Jurkat, Clone E6-1 (cell line): Measurements from ENCODE around the gene ZNF415.

ENCODE experiments used
- DNase-seq: peaks from one replicate; pipeline ENCODE4 v3.0.0-alpha.2; 2011; ENCODE audit warnings: low read depth, low spot score
- H3K4me3 ChIP-seq: 2 replicates; pipeline ENCODE4 v1.5.1; 2011; ENCODE audit warnings: mild to moderate bottlenecking, low read length, control low read depth, moderate library complexity

Gene ZNF415

DNA sequence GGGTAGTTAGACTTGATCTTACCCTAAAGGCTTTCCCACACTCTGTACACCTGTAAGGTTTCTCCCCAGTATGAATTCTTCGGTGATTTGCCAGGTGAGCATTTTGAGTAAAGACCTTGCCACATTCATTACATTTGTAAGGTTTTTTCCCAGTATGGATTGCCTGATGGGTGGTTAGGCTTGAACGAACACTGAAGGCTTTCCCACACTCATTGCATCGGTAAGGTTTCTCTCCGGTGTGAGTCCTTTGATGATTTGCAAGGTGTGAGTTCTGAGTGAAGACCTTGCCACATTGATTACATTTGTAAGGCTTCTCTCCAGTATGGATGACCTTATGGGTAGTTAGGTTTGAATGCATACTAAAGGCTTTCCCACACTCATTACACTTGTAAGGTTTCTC lies 64.5 kb downstream of the ZNF415 start:
- H3K4me3 ChIP-seq: no peak overlapping the region
- no peak for DNase-seq

DNA sequence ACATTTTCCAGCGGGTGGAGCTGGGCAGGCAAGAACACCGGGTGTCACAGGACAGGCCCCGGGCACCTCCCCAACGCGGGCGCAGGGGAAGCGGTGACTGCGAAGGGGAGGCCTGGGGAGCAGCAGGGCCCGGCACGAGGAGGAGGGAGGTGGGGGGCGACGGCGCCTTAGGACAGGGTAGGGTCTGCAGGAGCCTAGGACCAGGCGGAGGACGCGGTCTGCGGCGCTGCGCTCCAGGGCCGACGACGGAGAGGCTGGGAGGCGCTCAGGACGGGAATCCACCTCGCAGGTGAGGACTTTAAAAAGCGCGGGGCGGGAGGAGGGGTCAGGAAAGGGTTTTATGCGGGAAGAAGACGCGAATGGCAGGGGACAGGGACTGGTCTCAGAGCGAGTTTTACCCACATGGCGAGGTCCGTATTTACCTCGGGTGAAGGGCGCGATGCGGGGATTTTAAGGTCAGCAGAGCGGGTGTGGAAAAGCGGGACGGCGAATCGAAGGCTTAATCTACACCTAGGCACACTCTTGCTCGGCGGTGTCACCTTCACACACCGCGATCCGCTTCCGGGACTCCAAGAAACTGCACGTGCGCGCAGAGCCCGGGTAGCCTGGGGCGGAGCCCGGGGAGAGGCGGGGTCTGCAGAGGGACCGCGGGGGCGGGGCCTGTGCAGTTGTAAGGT lies 74.7 kb downstream of the ZNF415 start:
- no peak for DNase-seq
- H3K4me3 ChIP-seq: no peak overlapping the region
